ENCODE measurements around the gene P2RX5.
"Not testable (repeated sequence)": the region's sequence is repeated elsewhere in the genome, so short reads cannot be mapped to it uniquely, and the experiment has no call there.

Gene P2RX5

GRCh38 chr17:3695723-3696411 lies at the start of gene P2RX5:
Gene P2RX5 (minus strand): TSS chr17:3696155. CDS start chr17:3696005, 150 bp downstream.
- DNase-seq: no peak

GRCh38 chr17:3745071-3745470 lies 49.1 kb upstream of the P2RX5 start:
- DNase-seq: no peak

- DNase-seq: no peak
Observed at GRCh38 chr17:3744014-3744413, 48.1 kb upstream of the P2RX5 start.

GRCh38 chr17:3740611-3741073 lies 44.7 kb upstream of the P2RX5 start:
- no peak for DNase-seq

GRCh38 chr17:3739422-3740124 lies 43.6 kb upstream of the P2RX5 start:
- DNase-seq: no peak

- no peak for DNase-seq
Observed at GRCh38 chr17:3738562-3739295, 42.8 kb upstream of the P2RX5 start.

- DNase-seq: no peak
Observed at GRCh38 chr17:3735515-3735914, 39.6 kb upstream of the P2RX5 start.

- not testable (repeated sequence) for DNase-seq
Observed at GRCh38 chr17:3734911-3735276, 38.9 kb upstream of the P2RX5 start.

GRCh38 chr17:3732210-3732621 lies 36.3 kb upstream of the P2RX5 start:
- DNase-seq: no peak

- DNase-seq: no peak
Observed at GRCh38 chr17:3730881-3731429, 35.0 kb upstream of the P2RX5 start.

- no peak for DNase-seq
Observed at GRCh38 chr17:3729881-3730280, 33.9 kb upstream of the P2RX5 start.

GRCh38 chr17:3728099-3728498 lies 32.1 kb upstream of the P2RX5 start:
- not testable (repeated sequence) for DNase-seq

GRCh38 chr17:3727041-3727440 lies 31.1 kb upstream of the P2RX5 start:
- no peak for DNase-seq

GRCh38 chr17:3724378-3725077 lies 28.6 kb upstream of the P2RX5 start:
- DNase-seq: no peak

- DNase-seq: no peak
Observed at GRCh38 chr17:3723556-3724377, 27.8 kb upstream of the P2RX5 start, which contains the start of gene HASPIN. Gene HASPIN (plus strand): TSS chr17:3723903. CDS start chr17:3723936, 33 bp downstream.

GRCh38 chr17:3723188-3723555 lies 27.2 kb upstream of the P2RX5 start:
- DNase-seq: no peak

- DNase-seq: no peak
Observed at GRCh38 chr17:3722716-3723115, 26.8 kb upstream of the P2RX5 start.

- no peak for DNase-seq
Observed at GRCh38 chr17:3719265-3719664, 23.3 kb upstream of the P2RX5 start.

GRCh38 chr17:3718201-3718600 lies 22.2 kb upstream of the P2RX5 start:
- DNase-seq: no peak

GRCh38 chr17:3715296-3715695 lies 19.3 kb upstream of the P2RX5 start:
- DNase-seq: no peak

GRCh38 chr17:3712811-3713463 lies 17.0 kb upstream of the P2RX5 start:
- no peak for DNase-seq

Data from SIG-M5 (cell line).